ENCODE data around the gene ADIPOQ. TPM values are rescaled to one million over a fixed set of nuclear protein-coding genes. Genes with fewer than 3 reads are reported as not detected.
A peak's percentile ranks its signal among the peaks of the same experiment; 100 is the strongest.

The ADIPOQ gene
- total RNA-seq, 1 donor from 2014 or later: not detected

GRCh38 chr3:186844908-186845307 lies 2.4 kb downstream of the ADIPOQ start:
- Histone ChIP-seq H3K4me2 (no peak overlapping the region), H3K36me3 (no peaks in the 10 kb centered on the region), H2AFZ (replicated peaks) (no peak overlapping the region), H3K9me3 (ENCODE audit: low read depth) (no peaks in the 10 kb centered on the region), H3K79me2 (ENCODE audit: low read depth) (no peaks in the 10 kb centered on the region), H3F3A (ENCODE audit: low read depth) (no peaks in the 10 kb centered on the region), H3K27ac (no peak overlapping the region), H4K20me1 (ENCODE audit: low read depth) (no peaks in the 10 kb centered on the region), H3K9ac (no peak overlapping the region), H3K27me3 (no peaks in the 10 kb centered on the region), H3K4me3 (no peak overlapping the region), H3K4me1 (no peaks in the 10 kb centered on the region)
- H3K27ac Mint-ChIP-seq: peak overlapping the region; percentile 34
- H3K4me3 Mint-ChIP-seq: peak overlapping the region; percentile 4
- no peaks in the 10 kb centered on the region for H3K9me3 Mint-ChIP-seq
- H3K36me3 Mint-ChIP-seq: no peaks in the 10 kb centered on the region
- peaks cover 6% of the 10 kb centered on the region for H3K27me3 Mint-ChIP-seq (ENCODE audit: insufficient read depth, low read depth)
- H3K4me1 Mint-ChIP-seq: no peaks in the 10 kb centered on the region
- DNase-seq (ENCODE audit: low spot score): no peak
- TF ChIP-seq, protein P1, sequence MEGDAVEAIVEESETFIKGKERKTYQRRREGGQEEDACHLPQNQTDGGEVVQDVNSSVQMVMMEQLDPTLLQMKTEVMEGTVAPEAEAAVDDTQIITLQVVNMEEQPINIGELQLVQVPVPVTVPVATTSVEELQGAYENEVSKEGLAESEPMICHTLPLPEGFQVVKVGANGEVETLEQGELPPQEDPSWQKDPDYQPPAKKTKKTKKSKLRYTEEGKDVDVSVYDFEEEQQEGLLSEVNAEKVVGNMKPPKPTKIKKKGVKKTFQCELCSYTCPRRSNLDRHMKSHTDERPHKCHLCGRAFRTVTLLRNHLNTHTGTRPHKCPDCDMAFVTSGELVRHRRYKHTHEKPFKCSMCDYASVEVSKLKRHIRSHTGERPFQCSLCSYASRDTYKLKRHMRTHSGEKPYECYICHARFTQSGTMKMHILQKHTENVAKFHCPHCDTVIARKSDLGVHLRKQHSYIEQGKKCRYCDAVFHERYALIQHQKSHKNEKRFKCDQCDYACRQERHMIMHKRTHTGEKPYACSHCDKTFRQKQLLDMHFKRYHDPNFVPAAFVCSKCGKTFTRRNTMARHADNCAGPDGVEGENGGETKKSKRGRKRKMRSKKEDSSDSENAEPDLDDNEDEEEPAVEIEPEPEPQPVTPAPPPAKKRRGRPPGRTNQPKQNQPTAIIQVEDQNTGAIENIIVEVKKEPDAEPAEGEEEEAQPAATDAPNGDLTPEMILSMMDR (IDR thresholded peaks at IDR 0.05): no peak
- TF ChIP-seq EZH2 (IDR thresholded peaks at IDR 0.05): no peak
- TF ChIP-seq EZH2phosphoT487 (IDR thresholded peaks at IDR 0.05): no peak

DNA sequence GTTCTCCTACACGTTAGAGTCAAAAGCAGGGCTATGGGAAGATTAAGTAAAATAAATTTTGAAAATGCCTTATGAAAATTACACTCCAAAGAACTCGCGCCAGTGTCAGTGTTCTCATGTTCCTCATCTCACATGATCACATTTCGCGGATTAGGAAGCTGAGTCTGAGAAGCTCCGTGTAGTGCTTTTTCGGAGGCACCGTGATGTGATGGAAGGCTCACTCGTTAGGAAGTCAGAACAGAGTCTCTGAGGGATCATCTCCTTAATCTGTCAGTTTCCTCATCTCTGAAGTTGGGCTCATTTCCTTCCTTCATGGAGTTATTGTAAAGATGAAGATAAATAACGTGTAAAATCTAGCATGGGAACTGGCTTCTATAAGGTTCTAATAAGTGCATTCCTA lies 3.2 kb downstream of the ADIPOQ start:
- H3K4me2 ChIP-seq: no peak overlapping the region
- H3K36me3 ChIP-seq: no peaks in the 10 kb centered on the region
- no peaks in the 10 kb centered on the region for H3K9me3 ChIP-seq (ENCODE audit: low read depth)
- H3K4me3 ChIP-seq: no peak overlapping the region
- DNase-seq (ENCODE audit: low spot score): no peak
- no peaks in the 10 kb centered on the region for H3K36me3 Mint-ChIP-seq
- peaks cover 6% of the 10 kb centered on the region for H3K27me3 Mint-ChIP-seq (ENCODE audit: insufficient read depth, low read depth)
- H3K4me1 Mint-ChIP-seq: no peaks in the 10 kb centered on the region
- no peaks in the 10 kb centered on the region for H3K9me3 Mint-ChIP-seq
- no peak overlapping the region for H2AFZ ChIP-seq (replicated peaks)
- H3K27me3 ChIP-seq: no peaks in the 10 kb centered on the region
- H3K4me3 Mint-ChIP-seq: no peak overlapping the region
- no peak overlapping the region for H3K9ac ChIP-seq
- H3F3A ChIP-seq (ENCODE audit: low read depth): no peaks in the 10 kb centered on the region
- no peaks in the 10 kb centered on the region for H3K79me2 ChIP-seq (ENCODE audit: low read depth)
- no peaks in the 10 kb centered on the region for H4K20me1 ChIP-seq (ENCODE audit: low read depth)
- no peak overlapping the region for H3K27ac ChIP-seq
- TF ChIP-seq EZH2 (IDR thresholded peaks at IDR 0.05): no peak
- no peak for TF ChIP-seq EZH2phosphoT487 (IDR thresholded peaks at IDR 0.05)
- TF ChIP-seq, protein P1 (IDR thresholded peaks at IDR 0.05): no peak
- H3K4me1 ChIP-seq: no peaks in the 10 kb centered on the region
- no peak overlapping the region for H3K27ac Mint-ChIP-seq

DNA sequence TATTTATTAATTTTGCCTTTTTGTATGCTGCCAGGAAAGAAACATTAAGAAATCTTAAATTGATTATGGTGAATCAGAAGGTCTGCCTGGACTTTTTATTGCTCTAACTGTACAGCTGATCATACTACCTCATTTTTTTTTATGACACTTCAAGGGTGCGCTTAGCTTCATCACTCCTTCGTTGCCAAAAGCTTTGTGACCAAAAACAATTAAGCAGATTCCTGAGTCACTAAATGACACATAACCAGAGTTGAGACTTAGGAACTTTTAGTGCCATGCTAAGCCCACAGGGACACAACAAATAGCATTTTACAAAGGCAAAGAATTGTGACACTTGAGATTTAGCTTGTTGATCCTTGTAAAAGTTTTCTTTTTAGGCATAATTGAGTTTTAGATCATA lies 4.9 kb downstream of the ADIPOQ start:
- H3K79me2 ChIP-seq (ENCODE audit: low read depth): no peaks in the 10 kb centered on the region

More for the DNA sequence above, 4.9 kb downstream of the ADIPOQ start:
- H3K36me3 ChIP-seq: no peaks in the 10 kb centered on the region
- H3K4me3 Mint-ChIP-seq: no peak overlapping the region
- no peaks in the 10 kb centered on the region for H4K20me1 ChIP-seq (ENCODE audit: low read depth)
- no peaks in the 10 kb centered on the region for H3K4me1 ChIP-seq
- H3K4me1 Mint-ChIP-seq: no peaks in the 10 kb centered on the region
- no peak overlapping the region for H2AFZ ChIP-seq (replicated peaks)
- peaks cover 6% of the 10 kb centered on the region for H3K27me3 Mint-ChIP-seq (ENCODE audit: insufficient read depth, low read depth)
- no peaks in the 10 kb centered on the region for H3K36me3 Mint-ChIP-seq
- H3K9ac ChIP-seq: no peak overlapping the region
- H3K27ac ChIP-seq: no peak overlapping the region
- no peaks in the 10 kb centered on the region for H3K27me3 ChIP-seq
- no peak overlapping the region for H3K4me2 ChIP-seq
- no peak for TF ChIP-seq EZH2phosphoT487 (IDR thresholded peaks at IDR 0.05)
- TF ChIP-seq EZH2 (IDR thresholded peaks at IDR 0.05): no peak
- TF ChIP-seq, protein P1 (IDR thresholded peaks at IDR 0.05): no peak
- H3K9me3 Mint-ChIP-seq: no peaks in the 10 kb centered on the region
- H3K4me3 ChIP-seq: no peak overlapping the region
- no peaks in the 10 kb centered on the region for H3K9me3 ChIP-seq (ENCODE audit: low read depth)
- H3F3A ChIP-seq (ENCODE audit: low read depth): no peaks in the 10 kb centered on the region
- no peak overlapping the region for H3K27ac Mint-ChIP-seq
- no peak for DNase-seq (ENCODE audit: low spot score)

Data from neural progenitor cell (in vitro differentiated cells).